Glutamatergic neuron (in vitro differentiated cells): Measurements from ENCODE around the gene NXPH4. TPM values are rescaled to one million over a fixed set of nuclear protein-coding genes. Genes with fewer than 3 reads are reported as not detected.

Source experiments
- DNase-seq: peaks from one replicate; pipeline ENCODE4 v3.0.0; 2022
- H3K27ac Mint-ChIP-seq: one replicate; pipeline ENCODE4 v1.8.0; 2020; ENCODE audit warnings: mild to moderate bottlenecking, mixed read lengths, inconsistent platforms; ENCODE audit not compliant: unreplicated experiment
- H3K27me3 Mint-ChIP-seq: one replicate; pipeline ENCODE4 v1.8.0; 2020; ENCODE audit warnings: mild to moderate bottlenecking, moderate library complexity, mixed read lengths, inconsistent platforms; ENCODE audit not compliant: unreplicated experiment
- H3K36me3 Mint-ChIP-seq: one replicate; pipeline ENCODE4 v1.8.0; 2020; ENCODE audit warnings: mild to moderate bottlenecking, mixed read lengths, inconsistent platforms; ENCODE audit not compliant: unreplicated experiment
- H3K4me1 Mint-ChIP-seq: one replicate; pipeline ENCODE4 v1.8.0; 2020; ENCODE audit warnings: mild to moderate bottlenecking, low read depth, mixed read lengths, inconsistent platforms; ENCODE audit not compliant: unreplicated experiment
- H3K4me3 Mint-ChIP-seq: one replicate; pipeline ENCODE4 v1.8.0; 2020; ENCODE audit warnings: mild to moderate bottlenecking, mixed read lengths, inconsistent platforms; ENCODE audit not compliant: unreplicated experiment
- H3K9me3 Mint-ChIP-seq: one replicate; pipeline ENCODE4 v1.8.0; 2020; ENCODE audit warnings: mild to moderate bottlenecking, moderate library complexity, mixed read lengths, inconsistent platforms; ENCODE audit not compliant: unreplicated experiment
- CTCF ChIP-seq: fragments of 200-600 bp; sonication (generic); IDR thresholded peaks from one replicate; pipeline ENCODE4 v1.5.0; 2021; ENCODE audit not compliant: partially characterized antibody, unreplicated experiment
- total RNA-seq: library from RNA; stranded (reverse); fragmentation: NEBNext Ultra II Directional; extraction: Animal tissue kit (Norgen Biotek cat#: 25700); gene quantifications from one replicate; pipeline ENCODE4 v1.2.1, GENCODE V29; 2021; ENCODE audit not compliant: unreplicated experiment

The NXPH4 gene
- total RNA-seq, 1 donor from 2014 or later, result 10.5 TPM

DNA sequence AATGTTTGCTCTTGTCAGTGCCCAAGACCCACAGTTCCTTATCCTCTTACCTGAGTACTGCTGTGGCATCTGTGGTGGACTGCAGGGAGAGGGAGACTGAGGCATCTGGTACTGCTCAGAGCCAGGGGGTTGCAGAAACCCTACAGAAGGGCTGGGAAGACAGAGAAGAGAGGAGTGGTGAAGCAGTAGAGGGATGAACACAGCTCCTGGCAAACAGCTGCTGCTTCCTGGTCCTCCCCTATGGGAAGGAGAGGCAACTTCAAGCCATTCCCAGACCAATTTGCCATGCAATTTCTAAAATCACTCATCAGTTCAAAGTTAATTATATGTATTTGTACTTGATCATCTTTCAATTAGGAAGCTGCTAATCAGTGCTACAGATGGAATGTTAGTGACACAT, 50.1 kb downstream of the NXPH4 start:
- no peak overlapping the region for H3K27ac Mint-ChIP-seq

DNA sequence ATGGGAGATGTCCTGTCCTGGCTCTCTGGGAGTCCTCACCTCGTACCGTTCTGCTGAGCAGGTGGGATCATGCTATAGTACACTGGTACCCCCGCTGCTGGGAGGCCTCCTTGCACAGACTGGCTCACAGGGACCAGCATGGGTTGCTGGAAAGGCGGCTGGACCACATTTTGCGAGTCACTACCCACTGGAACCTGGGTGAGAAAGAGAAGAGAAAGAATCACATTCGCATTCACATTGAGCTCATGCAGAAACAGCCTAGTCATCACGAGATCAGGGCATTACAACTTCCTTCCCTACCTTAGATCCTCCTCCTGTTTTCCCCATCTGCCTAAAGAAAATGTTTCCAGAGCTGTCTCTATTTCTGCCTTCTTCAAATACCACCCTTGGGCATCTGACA, 51.7 kb downstream of the NXPH4 start:
- Mint-ChIP-seq H3K27me3 (peaks cover 5% of the 10 kb centered on the region), H3K4me3 (no peak overlapping the region), H3K36me3 (peaks cover 6% of the 10 kb centered on the region), H3K9me3 (peaks cover 2% of the 10 kb centered on the region), H3K4me1 (peaks cover 11% of the 10 kb centered on the region), H3K27ac (no peak overlapping the region)
- TF ChIP-seq CTCF, result no peak
- no peak for DNase-seq

More for the DNA sequence above, 50.1 kb downstream of the NXPH4 start:
- DNase-seq, result no peak
- no peak overlapping the region for H3K4me3 Mint-ChIP-seq
- peaks cover 9% of the 10 kb centered on the region for H3K4me1 Mint-ChIP-seq
- H3K9me3 Mint-ChIP-seq, result no peaks in the 10 kb centered on the region
- H3K36me3 Mint-ChIP-seq, result peaks cover 6% of the 10 kb centered on the region
- peaks cover 5% of the 10 kb centered on the region for H3K27me3 Mint-ChIP-seq
- no peak for TF ChIP-seq CTCF

GRCh38 chr12:57270966-57271470, 54.4 kb downstream of the NXPH4 start:
- Mint-ChIP-seq H3K4me1 (peaks cover 11% of the 10 kb centered on the region), H3K9me3 (peaks cover 2% of the 10 kb centered on the region)
- no peak for TF ChIP-seq CTCF

DNA sequence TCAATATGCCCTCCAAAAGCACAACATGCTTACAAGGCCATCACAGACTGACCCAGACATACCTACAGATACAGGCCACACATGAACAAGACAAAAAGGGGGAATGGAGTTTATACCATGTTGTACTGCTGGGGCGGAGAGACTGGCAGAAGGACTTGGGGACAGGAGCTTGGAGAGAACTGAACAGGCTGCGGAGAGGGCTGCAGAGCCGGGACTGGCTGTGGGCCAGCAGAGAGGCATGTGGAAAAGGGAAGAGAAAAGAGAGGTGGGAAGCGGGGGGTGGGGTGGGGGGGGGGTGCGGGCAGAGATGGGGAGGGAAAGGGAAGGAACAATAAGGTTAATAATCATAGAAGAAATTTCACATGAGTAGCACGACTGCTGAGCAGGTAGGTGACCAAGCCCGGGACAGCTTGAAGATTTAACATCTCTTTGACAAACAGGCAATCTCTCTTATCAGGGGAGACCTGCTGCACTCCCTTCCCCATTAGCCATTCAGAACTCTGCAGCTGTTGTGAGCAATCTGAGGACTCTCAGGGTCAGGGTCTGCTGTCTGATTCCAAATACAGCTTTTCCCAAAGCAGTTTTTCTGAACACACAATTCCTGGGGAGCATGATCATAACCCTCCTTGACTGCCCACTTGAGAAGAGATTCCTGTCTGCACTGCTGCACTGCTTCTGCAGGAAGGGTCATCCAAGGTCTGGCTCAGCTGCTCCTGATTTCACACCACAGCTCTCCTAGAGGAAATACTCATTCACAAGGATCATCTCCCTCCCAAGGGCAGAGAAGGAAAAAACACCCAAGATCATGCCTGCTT, 56.0 kb downstream of the NXPH4 start:
- Mint-ChIP-seq H3K4me1 (peaks cover 11% of the 10 kb centered on the region), H3K27me3 (peaks cover 5% of the 10 kb centered on the region), H3K27ac (peak overlapping the region; percentile 13), H3K36me3 (peaks cover 6% of the 10 kb centered on the region), H3K4me3 (no peak overlapping the region), H3K9me3 (peaks cover 2% of the 10 kb centered on the region)
- no peak for DNase-seq
- no peak for TF ChIP-seq CTCF

More at GRCh38 chr12:57270966-57271470, 54.4 kb downstream of the NXPH4 start:
- peaks cover 6% of the 10 kb centered on the region for H3K36me3 Mint-ChIP-seq
- peak overlapping the region; percentile 11 for H3K4me3 Mint-ChIP-seq
- H3K27me3 Mint-ChIP-seq, result peaks cover 5% of the 10 kb centered on the region
- DNase-seq, result no peak
- no peak overlapping the region for H3K27ac Mint-ChIP-seq

GRCh38 chr12:57273516-57273915, 56.9 kb downstream of the NXPH4 start:
- no peak for DNase-seq
- peaks cover 6% of the 10 kb centered on the region for H3K36me3 Mint-ChIP-seq
- H3K27me3 Mint-ChIP-seq, result peaks cover 5% of the 10 kb centered on the region
- no peak overlapping the region for H3K27ac Mint-ChIP-seq
- TF ChIP-seq CTCF, result no peak
- H3K4me3 Mint-ChIP-seq, result no peak overlapping the region
- H3K9me3 Mint-ChIP-seq, result peaks cover 2% of the 10 kb centered on the region
- peaks cover 11% of the 10 kb centered on the region for H3K4me1 Mint-ChIP-seq
